HG03520 (cell line): ENCODE measurements around the gene CEP72.
A peak's percentile ranks its signal among the peaks of the same experiment; 100 is the strongest.
"Not testable (repeated sequence)": the region's sequence is repeated elsewhere in the genome, so short reads cannot be mapped to it uniquely, and the experiment has no call there.

Experiments
- ATAC-seq: cut with Tn5 transposase; IDR thresholded peaks from one replicate; pipeline ENCODE4 v1.9.1; 2021; ENCODE audit warnings: mild to moderate bottlenecking, moderate library complexity; ENCODE audit not compliant: unreplicated experiment

CEP72 gene

GRCh38 chr5:668283-668995 is 56.3 kb downstream of the CEP72 start:
- ATAC-seq: no peak

GRCh38 chr5:669111-669841 is 57.1 kb downstream of the CEP72 start:
- no peak for ATAC-seq

- ATAC-seq: no peak
These were observed 57.8 kb downstream of the CEP72 start for GRCh38 chr5:669842-670395.

- no peak for ATAC-seq
These were observed 58.5 kb downstream of the CEP72 start for GRCh38 chr5:670396-671270.

- peak; percentile 62 for ATAC-seq
These were observed 59.6 kb downstream of the CEP72 start for GRCh38 chr5:671459-672328.

- ATAC-seq: no peak
These were observed 60.4 kb downstream of the CEP72 start for GRCh38 chr5:672329-673160.

- ATAC-seq: no peak
These were observed 61.2 kb downstream of the CEP72 start for GRCh38 chr5:673161-673830.

GRCh38 chr5:673831-674629 is 61.9 kb downstream of the CEP72 start:
- no peak for ATAC-seq

GRCh38 chr5:674630-675011 is 62.5 kb downstream of the CEP72 start:
- ATAC-seq: no peak

GRCh38 chr5:675111-675870 is 63.2 kb downstream of the CEP72 start:
- no peak for ATAC-seq

GRCh38 chr5:675871-676698 is 63.9 kb downstream of the CEP72 start:
- ATAC-seq: no peak

GRCh38 chr5:676699-677076 is 64.5 kb downstream of the CEP72 start:
- no peak for ATAC-seq

- ATAC-seq: no peak
These were observed 65.3 kb downstream of the CEP72 start for GRCh38 chr5:677131-678101.

- not testable (repeated sequence) for ATAC-seq
These were observed 66.4 kb downstream of the CEP72 start for GRCh38 chr5:678521-678920.

GRCh38 chr5:679166-679895 is 67.2 kb downstream of the CEP72 start:
- not testable (repeated sequence) for ATAC-seq
